PC-9 (cell line): ENCODE results near the gene SEMA4C. TPM values are rescaled to one million over a fixed set of nuclear protein-coding genes. Genes with fewer than 3 reads are reported as not detected.

Source experiments
- BruUV-seq: library from RNA; stranded (reverse); fragments of 400-500 nt; replicated peaks from 2 replicates; lab custom pipeline; 2021; lab: Mats Ljungman, UMichigan
- CTCF ChIA-PET: fragments of 300-600 bp; sonication (Branson Sonifier 250); formaldehyde crosslinking; loops from one replicate; lab custom pipeline; 2022; ENCODE audit warnings: antibody characterized with exemption; lab: Charles Lee
- POLR2A ChIA-PET: fragments of 300-600 bp; sonication (Branson Sonifier 250); formaldehyde crosslinking; loops from one replicate; lab custom pipeline; 2022; ENCODE audit warnings: antibody characterized with exemption; ENCODE audit not compliant: unreplicated experiment; lab: Charles Lee
- DNase-seq, 2 experiments: peaks; one replicate each; pipeline versions ENCODE4 v3.0.0 to v3.0.0-alpha.2; 2015 to 2022; ENCODE audit warnings: mixed read lengths in 1 of 2
- H2AFZ ChIP-seq: fragments of 200-600 bp; sonication (generic); 2 replicates; pipeline ENCODE4 v1.8.1; 2017; ENCODE audit warnings: antibody characterized with exemption
- H3F3A ChIP-seq: fragments of 200-600 bp; sonication (generic); 2 replicates; pipeline ENCODE4 v1.8.1; 2017; ENCODE audit warnings: antibody characterized with exemption, mild to moderate bottlenecking, low read depth; ENCODE audit not compliant: insufficient read depth
- H3K27ac ChIP-seq: fragments of 200-600 bp; sonication (generic); 2 replicates; pipeline ENCODE4 v1.6.1; 2016; ENCODE audit warnings: mixed run types
- H3K27me3 ChIP-seq: fragments of 200-600 bp; sonication (generic); 2 replicates; pipeline ENCODE4 v1.6.1; 2016; ENCODE audit warnings: low read depth, mixed run types; ENCODE audit not compliant: insufficient read depth
- H3K36me3 ChIP-seq: fragments of 200-600 bp; sonication (generic); 2 replicates; pipeline ENCODE4 v1.6.1; 2016; ENCODE audit warnings: low read depth, mixed run types
- H3K4me1 ChIP-seq: fragments of 200-600 bp; sonication (generic); replicated peaks from 2 replicates; pipeline ENCODE4 v1.6.1; 2016; ENCODE audit warnings: mixed run types; ENCODE audit not compliant: insufficient read depth
- H3K4me2 ChIP-seq: fragments of 200-600 bp; sonication (generic); 2 replicates; pipeline ENCODE4 v1.6.1; 2017; ENCODE audit warnings: mixed run types
- H3K4me3 ChIP-seq: fragments of 200-600 bp; sonication (generic); 2 replicates; pipeline ENCODE4 v1.6.1; 2016; ENCODE audit warnings: mixed run types
- H3K79me2 ChIP-seq: fragments of 200-600 bp; sonication (generic); 2 replicates; pipeline ENCODE4 v1.6.1; 2017; ENCODE audit warnings: low read depth, mixed run types
- H3K9me2 ChIP-seq: fragments of 200-600 bp; sonication (generic); 2 replicates; pipeline ENCODE4 v1.8.1; 2017; ENCODE audit warnings: mild to moderate bottlenecking; ENCODE audit not compliant: insufficient read depth
- H3K9me3 ChIP-seq: fragments of 200-600 bp; sonication (generic); 2 replicates; pipeline ENCODE4 v1.8.1; 2016; ENCODE audit warnings: low read depth; ENCODE audit not compliant: insufficient read depth
- H4K20me1 ChIP-seq: fragments of 200-600 bp; sonication (generic); 2 replicates; pipeline ENCODE4 v1.8.1; 2017; ENCODE audit not compliant: insufficient read depth
- EZH2 ChIP-seq: fragments of 200-600 bp; sonication (generic); IDR thresholded peaks from 2 replicates; pipeline ENCODE4 v1.8.0; 2017; ENCODE audit warnings: antibody characterized with exemption, low read depth
- intact Hi-C: fragments of 100-400 bp; cut with micrococcal nuclease; formaldehyde crosslinking; loops from one replicate; pipeline ENCODE4 v1.10.0; 2022; ENCODE audit not compliant: unreplicated experiment
- total RNA-seq: library from RNA; stranded (reverse); gene quantifications from 2 replicates; pipeline ENCODE4 v1.2.3, GENCODE V29; 2021
- TF ChIP-seq, protein P1 (sequence below): fragments of 200-600 bp; sonication (generic); conservative IDR thresholded peaks from 2 replicates; pipeline ENCODE4 v1.6.1; 2017; ENCODE audit warnings: mixed run types, antibody characterized with exemption, mild to moderate bottlenecking, moderate library complexity

Gene SEMA4C
- total RNA-seq, 1 experiment from 2014 or later, result 52.8 TPM

DNA sequence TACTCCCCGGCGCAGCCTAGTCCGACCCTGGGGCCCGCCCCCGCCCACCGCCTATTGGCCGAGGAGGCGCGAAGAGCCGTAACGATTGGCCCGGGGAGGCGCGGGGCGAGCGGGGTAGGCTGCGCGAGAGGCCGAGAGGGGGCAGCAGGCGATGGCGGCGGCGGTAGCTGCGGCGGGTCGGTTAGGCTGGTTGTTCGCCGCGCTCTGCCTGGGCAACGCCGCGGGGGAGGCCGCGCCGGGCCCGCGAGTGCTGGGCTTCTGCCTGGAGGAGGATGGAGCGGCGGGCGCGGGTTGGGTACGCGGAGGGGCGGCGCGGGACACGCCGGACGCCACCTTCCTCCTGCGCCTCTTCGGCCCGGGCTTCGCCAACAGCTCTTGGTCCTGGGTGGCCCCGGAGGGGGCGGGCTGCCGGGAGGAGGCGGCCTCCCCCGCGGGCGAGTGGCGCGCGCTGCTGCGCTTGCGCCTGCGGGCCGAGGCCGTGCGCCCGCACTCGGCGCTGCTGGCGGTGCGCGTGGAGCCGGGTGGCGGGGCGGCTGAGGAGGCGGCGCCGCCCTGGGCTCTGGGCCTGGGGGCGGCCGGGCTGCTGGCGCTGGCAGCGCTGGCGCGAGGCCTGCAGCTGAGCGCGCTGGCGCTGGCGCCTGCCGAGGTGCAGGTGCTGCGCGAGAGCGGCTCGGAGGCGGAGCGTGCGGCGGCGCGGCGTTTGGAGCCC lies 53.6 kb downstream of the SEMA4C start, which contains the start of gene CNNM3:
Gene CNNM3, plus strand, starts transcription at position 142 of the 709 bp plus-strand sequence. Its CDS starts 10 bp downstream, at position 152.
- Histone ChIP-seq H3K9me2 (no peaks in the 10 kb centered on the region), H3K27ac (peak within 1 kb of the TSS; percentile 7; the same call in 1 of the 2 replicates), H2AFZ (peak within 1 kb of the TSS; percentile 92), H3K79me2 (peaks cover 39% of the 10 kb centered on the region), H4K20me1 (peaks cover 26% of the 10 kb centered on the region), H3K9me3 (no peaks in the 10 kb centered on the region), H3K27me3 (no peaks in the 10 kb centered on the region), H3K4me1 (peaks cover 26% of the 10 kb centered on the region), H3F3A (peaks cover 12% of the 10 kb centered on the region), H3K4me3 (peak within 1 kb of the TSS; percentile 87), H3K4me2 (peak within 1 kb of the TSS; percentile 99), H3K36me3 (0 out of 2 replicates have a peak, but pooled peaks cover under 1% of the 10 kb centered on the region)
- no TSS peak for BruUV-seq
- ChIA-PET CTCF (interaction anchor here (0.6 to 0.8 kb wide), 3 partner anchors 135 to 283 kb away, joined by 3 to 5 read pairs (median 4); no protein-coding TSS in a partner anchor), POLR2A (interaction anchor here (0.5 to 0.6 kb wide), 6 partner anchors 54 to 824 kb away, joined by 3 to 4 read pairs (median 3); no protein-coding TSS in a partner anchor)
- peak; percentile 87 to 99 for DNase-seq
- TF ChIP-seq, protein P1, sequence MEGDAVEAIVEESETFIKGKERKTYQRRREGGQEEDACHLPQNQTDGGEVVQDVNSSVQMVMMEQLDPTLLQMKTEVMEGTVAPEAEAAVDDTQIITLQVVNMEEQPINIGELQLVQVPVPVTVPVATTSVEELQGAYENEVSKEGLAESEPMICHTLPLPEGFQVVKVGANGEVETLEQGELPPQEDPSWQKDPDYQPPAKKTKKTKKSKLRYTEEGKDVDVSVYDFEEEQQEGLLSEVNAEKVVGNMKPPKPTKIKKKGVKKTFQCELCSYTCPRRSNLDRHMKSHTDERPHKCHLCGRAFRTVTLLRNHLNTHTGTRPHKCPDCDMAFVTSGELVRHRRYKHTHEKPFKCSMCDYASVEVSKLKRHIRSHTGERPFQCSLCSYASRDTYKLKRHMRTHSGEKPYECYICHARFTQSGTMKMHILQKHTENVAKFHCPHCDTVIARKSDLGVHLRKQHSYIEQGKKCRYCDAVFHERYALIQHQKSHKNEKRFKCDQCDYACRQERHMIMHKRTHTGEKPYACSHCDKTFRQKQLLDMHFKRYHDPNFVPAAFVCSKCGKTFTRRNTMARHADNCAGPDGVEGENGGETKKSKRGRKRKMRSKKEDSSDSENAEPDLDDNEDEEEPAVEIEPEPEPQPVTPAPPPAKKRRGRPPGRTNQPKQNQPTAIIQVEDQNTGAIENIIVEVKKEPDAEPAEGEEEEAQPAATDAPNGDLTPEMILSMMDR, result peak; percentile 74
- no peak for TF ChIP-seq EZH2
- intact Hi-C loops, result loop anchor here (1.0 to 5.0 kb wide), 7 partner anchors 16 to 297 kb away; partner anchors contain the start of genes ANKRD36 and ANKRD39

DNA sequence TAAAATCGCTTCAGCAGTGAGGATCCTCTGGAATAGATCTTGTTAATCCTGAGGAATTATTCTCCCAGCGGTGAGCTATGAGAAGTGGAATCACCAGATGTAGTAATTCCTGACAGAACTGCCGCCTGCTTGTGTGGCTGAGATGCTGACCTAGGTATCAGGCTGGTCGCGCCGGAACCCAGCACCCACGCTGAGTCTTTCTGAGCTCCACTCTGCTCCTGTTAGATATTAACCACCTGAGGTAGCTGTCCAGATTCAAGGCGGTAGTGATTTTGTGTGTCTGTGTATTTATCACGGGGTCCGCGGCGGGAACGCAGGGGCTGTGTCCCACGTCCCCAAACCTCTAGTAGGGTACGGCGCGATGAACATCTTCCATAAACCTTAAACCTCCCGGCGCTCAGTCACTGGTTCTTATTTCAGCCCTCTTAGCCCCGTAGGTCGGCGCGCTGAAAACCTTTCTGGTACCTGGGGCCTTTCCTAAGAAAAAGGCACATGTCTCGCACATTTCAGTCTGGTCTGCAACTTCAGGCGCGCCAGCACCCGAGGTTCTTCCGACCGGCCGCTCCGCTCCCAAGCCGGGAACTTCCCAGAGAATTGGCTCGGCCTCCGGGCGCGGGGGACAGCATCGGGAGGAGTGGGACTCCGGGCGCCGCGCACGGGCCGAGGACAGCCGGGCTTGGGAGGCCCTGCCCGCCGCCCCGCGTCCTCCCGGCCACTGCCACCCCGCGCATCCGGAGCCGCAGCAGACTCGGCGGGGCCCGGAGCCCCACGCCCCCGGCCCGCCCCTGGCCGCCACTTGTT lies 54.4 kb downstream of the SEMA4C start:
- Histone ChIP-seq H3K27me3 (no peaks in the 10 kb centered on the region), H3K79me2 (peaks cover 33% of the 10 kb centered on the region), H3F3A (peaks cover 12% of the 10 kb centered on the region), H3K9me2 (no peaks in the 10 kb centered on the region), H3K9me3 (no peaks in the 10 kb centered on the region), H2AFZ (peak overlapping the region; percentile 92), H4K20me1 (peaks cover 22% of the 10 kb centered on the region), H3K27ac (peak overlapping the region; percentile 7; the same call in 1 of the 2 replicates), H3K36me3 (no peaks in the 10 kb centered on the region), H3K4me1 (peaks cover 26% of the 10 kb centered on the region), H3K4me2 (peak overlapping the region; percentile 86), H3K4me3 (peak overlapping the region; percentile 87)
- DNase-seq, result peak; percentile 24 to 54
- POLR2A ChIA-PET, result interaction anchor here (0.5 to 0.7 kb wide), 5 partner anchors 53 to 635 kb away, joined by 3 to 4 read pairs (median 3); no protein-coding TSS in a partner anchor
- CTCF ChIA-PET, result interaction anchor here (0.6 to 1.3 kb wide), 3 partner anchors 43 to 282 kb away, joined by 3 to 4 read pairs (median 3); partner anchors contain the start of gene ANKRD39
- TF ChIP-seq, protein P1, result 0 out of 2 replicates have a peak, but pooled peaks have one; percentile 16
- TF ChIP-seq EZH2, result no peak
- BruUV-seq, result TSS peak; percentile 61
- intact Hi-C loops, result loop anchor here (1.0 to 5.0 kb wide), 7 partner anchors 17 to 297 kb away; partner anchors contain the start of genes ANKRD36 and ANKRD39

DNA sequence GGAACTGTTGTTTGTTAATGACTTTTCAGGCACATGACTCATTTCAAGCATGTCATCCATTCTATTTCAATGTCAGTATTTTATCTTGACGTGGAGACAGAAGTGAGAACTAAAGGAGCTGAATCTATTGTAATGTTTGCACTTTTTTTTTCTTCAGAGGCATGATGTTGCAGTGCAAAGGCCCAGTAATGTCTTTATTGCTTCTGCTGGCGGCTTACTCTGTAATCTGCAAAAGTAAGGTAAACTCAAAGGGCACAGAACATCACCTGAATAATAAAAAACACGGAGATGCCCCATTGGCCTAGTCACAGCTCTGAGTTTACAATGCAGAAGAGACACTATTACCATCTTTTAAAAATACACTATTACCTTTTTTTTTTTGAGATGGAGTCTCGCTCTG lies 56.2 kb downstream of the SEMA4C start:
- Histone ChIP-seq H3K9me2 (no peaks in the 10 kb centered on the region), H3K79me2 (peaks cover 17% of the 10 kb centered on the region), H2AFZ (no peak overlapping the region), H3K9me3 (no peaks in the 10 kb centered on the region), H3K27me3 (no peaks in the 10 kb centered on the region), H3F3A (peaks cover 12% of the 10 kb centered on the region), H3K27ac (no peak overlapping the region), H3K4me3 (no peak overlapping the region), H3K4me1 (peaks cover 20% of the 10 kb centered on the region), H3K36me3 (no peaks in the 10 kb centered on the region), H3K4me2 (no peak overlapping the region), H4K20me1 (peaks cover 15% of the 10 kb centered on the region)
- ChIA-PET CTCF (no interaction called here), POLR2A (interaction anchor here (0.7 kb wide), 1 partner anchor 320 kb away, joined by 21 read pairs; no protein-coding TSS in a partner anchor)
- TF ChIP-seq EZH2, result no peak
- TF ChIP-seq, protein P1, result no peak
- no peak for DNase-seq
- intact Hi-C loops, result no loop called here
- no TSS peak for BruUV-seq
